Endothelial cell of umbilical vein (primary cell): ENCODE measurements around the gene CYP4X1. TPM values are rescaled to one million over a fixed set of nuclear protein-coding genes. Genes with fewer than 3 reads are reported as not detected.

Source experiments
- BruUV-seq: library from RNA; stranded (reverse); fragments of 400-500 nt; replicated peaks from 2 replicates; lab custom pipeline; 2021; lab: Mats Ljungman, UMichigan
- CTCF ChIA-PET: fragments of 300-600, 350-600 bp; sonication (Branson Sonifier 250); formaldehyde crosslinking; loops from one replicate; lab custom pipeline; 2021; ENCODE audit warnings: antibody characterized with exemption, inconsistent platforms; lab: Charles Lee
- POLR2A ChIA-PET: fragments of 300-600, 350-600 bp; sonication (Branson Sonifier 250); formaldehyde crosslinking; loops from one replicate; lab custom pipeline; 2021; ENCODE audit warnings: antibody characterized with exemption, inconsistent platforms; lab: Charles Lee
- DNase-seq: peaks from one replicate; pipeline ENCODE4 v3.0.0-alpha.2; 2011; ENCODE audit warnings: low read depth, low spot score
- FAIRE-seq: peaks from 2 replicates; lab custom pipeline; 2011; peaks lifted over from hg19 to GRCh38; lab: Jason Lieb, UNC
- H2AFZ ChIP-seq: 2 replicates; pipeline ENCODE4 v1.6.0; 2012; ENCODE audit warnings: low read depth, low read length, control low read depth, inconsistent platforms
- H3K27ac ChIP-seq: 2 replicates; pipeline ENCODE4 v1.5.1; 2011; ENCODE audit warnings: low read depth, mild to moderate bottlenecking, control low read depth, low read length, moderate library complexity; ENCODE audit not compliant: insufficient read depth
- H3K27me3 ChIP-seq, 2 experiments: 2 replicates each; pipeline versions ENCODE4 v1.6.0 to v1.6.1; 2011; ENCODE audit warnings: low read length in 2 of 2, mixed read lengths in 1 of 2; ENCODE audit not compliant: control insufficient read depth in 2 of 2, insufficient read depth in 2 of 2
- H3K36me3 ChIP-seq, 2 experiments: 2 replicates in 1 of 2; 3 replicates in 1 of 2; pipeline ENCODE4 v1.5.1; 2011; ENCODE audit warnings: low read length in 2 of 2, mild to moderate bottlenecking in 1 of 2, moderate library complexity in 1 of 2; ENCODE audit not compliant: control insufficient read depth in 2 of 2, insufficient read depth in 2 of 2; ENCODE audit errors: extremely low read depth in 1 of 2
- H3K4me1 ChIP-seq: 3 replicates; pipeline ENCODE4 v1.5.1; 2011; ENCODE audit warnings: mild to moderate bottlenecking, low read length; ENCODE audit not compliant: control insufficient read depth, insufficient read depth; ENCODE audit errors: extremely low read depth
- H3K4me2 ChIP-seq: 2 replicates; pipeline ENCODE4 v1.6.1; 2011; ENCODE audit warnings: low read length, control low read depth, mixed read lengths; ENCODE audit not compliant: insufficient read depth
- H3K4me3 ChIP-seq, 3 experiments: fragments of 200-600 bp in 1 of 3; sonication (generic), shearing (Covaris generic) in 1 of 3; replicated peaks in 1 of 3; 2 replicates each; pipeline ENCODE4 v1.5.1; 2011 to 2016; ENCODE audit warnings: control low read depth in 3 of 3, low read length in 3 of 3, mild to moderate bottlenecking in 2 of 3, inconsistent platforms in 1 of 3, low read depth in 1 of 3, moderate library complexity in 1 of 3; ENCODE audit not compliant: insufficient read depth in 1 of 3
- H3K79me2 ChIP-seq: 2 replicates; pipeline ENCODE4 v1.6.0; 2012; ENCODE audit warnings: low read length, inconsistent platforms; ENCODE audit not compliant: control insufficient read depth, insufficient read depth
- H3K9ac ChIP-seq: replicated peaks from 2 replicates; pipeline ENCODE3; 2011; ENCODE audit warnings: low read length, control low read depth; ENCODE audit not compliant: insufficient read depth; ENCODE audit errors: extremely low read depth
- H3K9me1 ChIP-seq: replicated peaks from 3 replicates; pipeline ENCODE4 v1.6.0; 2011; ENCODE audit warnings: mild to moderate bottlenecking, low read length; ENCODE audit not compliant: control insufficient read depth, insufficient read depth; ENCODE audit errors: extremely low read depth
- H3K9me3 ChIP-seq: replicated peaks from 2 replicates; pipeline ENCODE4 v1.5.1; 2012; ENCODE audit warnings: low read length, inconsistent platforms; ENCODE audit not compliant: control insufficient read depth, insufficient read depth
- H4K20me1 ChIP-seq: replicated peaks from 2 replicates; pipeline ENCODE3; 2011; ENCODE audit warnings: mild to moderate bottlenecking, low read length; ENCODE audit not compliant: control insufficient read depth, insufficient read depth; ENCODE audit errors: extremely low read depth
- CTCF ChIP-seq, 2 donors: IDR thresholded peaks; 1 replicate in 1 of 2; 2 replicates in 1 of 2; pipeline ENCODE4 v1.5.1; 2011; ENCODE audit warnings: low read length in 2 of 2, mild to moderate bottlenecking in 2 of 2, moderate library complexity in 2 of 2, control low read depth in 1 of 2, inconsistent platforms in 1 of 2, low read depth in 1 of 2; ENCODE audit not compliant: insufficient read depth in 1 of 2; ENCODE audit errors: extremely low read depth in 1 of 2
- EZH2 ChIP-seq: IDR thresholded peaks from 2 replicates; pipeline ENCODE4 v1.6.1; 2012; ENCODE audit warnings: borderline replicate concordance, low read depth, mild to moderate bottlenecking, moderate library complexity, low read length, inconsistent platforms; ENCODE audit not compliant: severe bottlenecking
- FOS ChIP-seq: IDR thresholded peaks from 2 replicates; pipeline ENCODE4 v1.6.1; 2011; ENCODE audit warnings: mild to moderate bottlenecking, low read length, moderate library complexity, borderline replicate concordance; ENCODE audit not compliant: insufficient read depth
- GATA2 ChIP-seq: IDR thresholded peaks from 2 replicates; pipeline ENCODE4 v1.7.0; 2011; ENCODE audit warnings: low read depth, mild to moderate bottlenecking, moderate library complexity, mixed read lengths, low read length; ENCODE audit not compliant: insufficient read length, insufficient read depth
- JUN ChIP-seq: IDR thresholded peaks from 2 replicates; pipeline ENCODE4 v1.6.1; 2011; ENCODE audit warnings: borderline replicate concordance, low read depth; ENCODE audit not compliant: insufficient read length, insufficient read depth
- MYC ChIP-seq: IDR thresholded peaks from one replicate; pipeline ENCODE4 v1.6.1; 2011; ENCODE audit warnings: mild to moderate bottlenecking, low read depth, low read length
- POLR2A ChIP-seq: IDR thresholded peaks from 2 replicates; pipeline ENCODE4 v1.6.1; 2012; ENCODE audit warnings: low read depth, mild to moderate bottlenecking, control low read depth, low read length
- POLR2AphosphoS5 ChIP-seq: IDR thresholded peaks from 2 replicates; pipeline ENCODE4 v1.6.1; 2012; ENCODE audit warnings: low read depth, mild to moderate bottlenecking, control low read depth, low read length, moderate library complexity; ENCODE audit not compliant: insufficient read depth
- dilution Hi-C: fragments of 300-500 bp; cut with MboI; formaldehyde crosslinking; loops from one replicate; pipeline ENCODE4 v1.15.0; 2019; ENCODE audit warnings: low sequenced_read_pairs; ENCODE audit not compliant: extremely low pct_ligation_motif_present
- intact Hi-C: fragments of 100-400 bp; cut with micrococcal nuclease; formaldehyde crosslinking; loops from one replicate; pipeline ENCODE4 v1.10.0; 2022
- polyA plus RNA-seq, 4 experiments: library from polyadenylated mRNA; depleted of rRNA in 3 of 4; stranded (reverse) in 3 of 4; unstranded in 1 of 4; fragments of >200 nt; gene quantifications; 2 replicates each; pipeline versions ENCODE4 v1.2.1 to v1.2.3, GENCODE V29; 2011 to 2012; ENCODE audit warnings: missing spikeins in 1 of 4
- total RNA-seq: library from RNA; stranded (reverse); gene quantifications from 2 replicates; pipeline ENCODE4 v1.2.3, GENCODE V29; 2021
- TF ChIP-seq, protein P1 (sequence below): IDR thresholded peaks from 2 replicates; pipeline ENCODE4 v1.6.1; 2011; ENCODE audit not compliant: insufficient read depth, insufficient read length

Gene CYP4X1
- total and polyA plus RNA-seq, 2 donors (not counting 3 experiments of a cell fraction or from before 2014, with no cell fraction given): 2.4 to 3.7 TPM

DNA sequence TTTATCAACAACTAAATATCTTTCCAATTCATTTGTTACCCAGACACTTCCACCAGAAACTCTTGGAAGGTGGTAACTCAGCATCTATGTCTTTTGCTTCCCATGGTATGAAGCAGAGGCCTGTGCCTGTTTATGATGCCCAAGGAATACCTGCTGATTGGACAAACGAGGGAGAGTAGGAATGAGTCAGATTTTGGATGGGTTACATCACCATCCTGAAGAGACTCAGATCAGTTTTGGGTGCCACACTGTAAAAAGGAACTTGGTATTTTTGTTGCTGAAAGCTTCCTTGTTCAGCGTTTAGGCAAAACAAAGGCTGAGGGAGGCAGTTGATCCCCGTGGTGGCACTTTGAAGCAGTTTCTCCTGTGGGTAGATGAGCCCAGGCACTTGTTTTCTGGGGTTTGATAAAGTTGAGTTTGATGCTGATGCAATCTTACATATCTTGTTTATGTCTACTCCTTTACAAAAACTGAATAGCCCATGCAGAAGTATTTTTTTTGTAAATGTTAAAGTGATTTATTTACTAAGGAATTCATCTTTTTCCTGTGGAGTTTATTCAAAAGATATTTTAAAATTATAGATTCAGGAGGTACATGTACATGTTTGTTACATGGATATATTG, 26.7 kb upstream of the CYP4X1 start:
- no TSS peak for BruUV-seq
- no peaks in the 10 kb centered on the region for H3K79me2 ChIP-seq
- dilution Hi-C loops (no loop called here), intact Hi-C loops (no loop called here)
- no peaks in the 10 kb centered on the region for H3K4me1 ChIP-seq
- H3K9me1 ChIP-seq: no peaks in the 10 kb centered on the region
- DNase-seq: no peak
- CTCF ChIA-PET: interaction anchor here (2.4 kb wide), 1 partner anchor 250 kb away, joined by 6 read pairs; no protein-coding TSS in a partner anchor
- H4K20me1 ChIP-seq: no peaks in the 10 kb centered on the region
- H3K4me3 ChIP-seq: no peak overlapping the region
- no peaks in the 10 kb centered on the region for H3K27me3 ChIP-seq
- H3K9ac ChIP-seq: no peak overlapping the region
- H3K4me2 ChIP-seq: no peak overlapping the region
- TF ChIP-seq FOS (no peak), GATA2 (no peak), EZH2 (no peak), POLR2A (no peak), JUN (no peak), CTCF (IDR thresholded peaks at IDR 0.05; ENCODE audit: extremely low read depth in 1 of 2, insufficient read depth in 1 of 2, low read depth in 1 of 2, low read length in 2 of 2) (no peak), POLR2AphosphoS5 (no peak), MYC (no peak)
- TF ChIP-seq, protein P1, sequence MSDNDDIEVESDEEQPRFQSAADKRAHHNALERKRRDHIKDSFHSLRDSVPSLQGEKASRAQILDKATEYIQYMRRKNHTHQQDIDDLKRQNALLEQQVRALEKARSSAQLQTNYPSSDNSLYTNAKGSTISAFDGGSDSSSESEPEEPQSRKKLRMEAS: no peak
- FAIRE-seq: no peak
- POLR2A ChIA-PET: no interaction called here
- H3K27ac ChIP-seq: no peak overlapping the region
- H3K36me3 ChIP-seq: no peaks in the 10 kb centered on the region
- H2AFZ ChIP-seq: no peak overlapping the region
- H3K9me3 ChIP-seq: no peaks in the 10 kb centered on the region
